Activated CD4-positive, alpha-beta T cell treated with anti-CD3 and anti-CD28 coated beads, Interleukin-2, amount 10 ng/mL, durations not matched to agents 24 days and 14 days (primary cell): ENCODE results near the gene RALGPS1. TPM values are rescaled to one million over a fixed set of nuclear protein-coding genes. Genes with fewer than 3 reads are reported as not detected.

Experiments
- DNase-seq: peaks from one replicate; pipeline ENCODE4 v3.0.0; 2022
- H3K27ac Mint-ChIP-seq: one replicate; pipeline ENCODE4 v1.8.0; 2022; ENCODE audit warnings: mild to moderate bottlenecking, mixed read lengths
- H3K27me3 Mint-ChIP-seq: one replicate; pipeline ENCODE4 v1.8.0; 2022; ENCODE audit warnings: mixed read lengths
- H3K36me3 Mint-ChIP-seq: one replicate; pipeline ENCODE4 v1.8.0; 2022; ENCODE audit warnings: low read depth, mild to moderate bottlenecking, mixed read lengths
- H3K4me1 Mint-ChIP-seq: one replicate; pipeline ENCODE4 v1.8.0; 2021; ENCODE audit warnings: mixed read lengths
- H3K4me3 Mint-ChIP-seq: one replicate; pipeline ENCODE4 v1.8.0; 2022; ENCODE audit warnings: mild to moderate bottlenecking, moderate library complexity, mixed read lengths
- H3K9me3 Mint-ChIP-seq: one replicate; pipeline ENCODE4 v1.8.0; 2021; ENCODE audit warnings: mixed read lengths
- intact Hi-C: fragments of 100-400 bp; cut with micrococcal nuclease; formaldehyde crosslinking; loops from one replicate; pipeline ENCODE4 v1.15.1; 2023
- total RNA-seq: library from RNA; stranded (reverse); gene quantifications from 2 replicates; pipeline ENCODE4 v1.2.3, GENCODE V29; 2022

RALGPS1 gene
- total RNA-seq, 1 donor from 2014 or later, result 2.0 TPM

- no peak for DNase-seq
- H3K4me3 Mint-ChIP-seq, result no peak overlapping the region
- H3K9me3 Mint-ChIP-seq, result no peaks in the 10 kb centered on the region
- H3K36me3 Mint-ChIP-seq, result no peaks in the 10 kb centered on the region
- peaks cover 18% of the 10 kb centered on the region for H3K4me1 Mint-ChIP-seq
- intact Hi-C loops, result no loop called here
- peaks cover 1% of the 10 kb centered on the region for H3K27me3 Mint-ChIP-seq
- no peak overlapping the region for H3K27ac Mint-ChIP-seq
These were observed 143.5 kb downstream of the RALGPS1 start for GRCh38 chr9:127058011-127058644.

- intact Hi-C loops, result no loop called here
- no peak overlapping the region for H3K4me3 Mint-ChIP-seq
- no peak overlapping the region for H3K27ac Mint-ChIP-seq
These were observed 144.1 kb downstream of the RALGPS1 start for GRCh38 chr9:127058645-127059021.

GRCh38 chr9:127059030-127059429, 144.4 kb downstream of the RALGPS1 start:
- peaks cover 18% of the 10 kb centered on the region for H3K4me1 Mint-ChIP-seq
- no peaks in the 10 kb centered on the region for H3K36me3 Mint-ChIP-seq
- no peak overlapping the region for H3K27ac Mint-ChIP-seq
- intact Hi-C loops, result no loop called here
- peaks cover 1% of the 10 kb centered on the region for H3K27me3 Mint-ChIP-seq
- no peaks in the 10 kb centered on the region for H3K9me3 Mint-ChIP-seq
- DNase-seq, result no peak
- H3K4me3 Mint-ChIP-seq, result no peak overlapping the region

More at GRCh38 chr9:127058645-127059021, 144.1 kb downstream of the RALGPS1 start:
- DNase-seq, result no peak
- Mint-ChIP-seq H3K4me1 (peaks cover 18% of the 10 kb centered on the region), H3K9me3 (no peaks in the 10 kb centered on the region), H3K36me3 (no peaks in the 10 kb centered on the region), H3K27me3 (peaks cover 1% of the 10 kb centered on the region)

- peaks cover 18% of the 10 kb centered on the region for H3K4me1 Mint-ChIP-seq
- DNase-seq, result no peak
- no peak overlapping the region for H3K4me3 Mint-ChIP-seq
- H3K27me3 Mint-ChIP-seq, result peaks cover 7% of the 10 kb centered on the region
- no peaks in the 10 kb centered on the region for H3K36me3 Mint-ChIP-seq
- intact Hi-C loops, result no loop called here
- H3K27ac Mint-ChIP-seq, result no peak overlapping the region
- H3K9me3 Mint-ChIP-seq, result no peaks in the 10 kb centered on the region
These were observed 145.3 kb downstream of the RALGPS1 start for GRCh38 chr9:127059765-127060361.

GRCh38 chr9:127061411-127061810, 146.8 kb downstream of the RALGPS1 start:
- intact Hi-C loops, result no loop called here
- Mint-ChIP-seq H3K9me3 (no peaks in the 10 kb centered on the region), H3K36me3 (no peaks in the 10 kb centered on the region), H3K27me3 (peaks cover 7% of the 10 kb centered on the region), H3K27ac (no peak overlapping the region), H3K4me3 (no peak overlapping the region), H3K4me1 (peaks cover 17% of the 10 kb centered on the region)
- no peak for DNase-seq

GRCh38 chr9:127064335-127064734, 149.8 kb downstream of the RALGPS1 start:
- Mint-ChIP-seq H3K4me1 (peaks cover 8% of the 10 kb centered on the region), H3K9me3 (no peaks in the 10 kb centered on the region), H3K27ac (no peak overlapping the region), H3K36me3 (no peaks in the 10 kb centered on the region), H3K4me3 (no peak overlapping the region), H3K27me3 (peaks cover 7% of the 10 kb centered on the region)
- no peak for DNase-seq
- intact Hi-C loops, result no loop called here

- no peak overlapping the region for H3K27ac Mint-ChIP-seq
- intact Hi-C loops, result no loop called here
- H3K4me1 Mint-ChIP-seq, result peaks cover 3% of the 10 kb centered on the region
- no peaks in the 10 kb centered on the region for H3K36me3 Mint-ChIP-seq
- H3K4me3 Mint-ChIP-seq, result no peak overlapping the region
- DNase-seq, result no peak
- H3K27me3 Mint-ChIP-seq, result peaks cover 7% of the 10 kb centered on the region
- H3K9me3 Mint-ChIP-seq, result no peaks in the 10 kb centered on the region
These were observed 151.0 kb downstream of the RALGPS1 start for GRCh38 chr9:127065592-127065991.

- no peak overlapping the region for H3K27ac Mint-ChIP-seq
- no peak overlapping the region for H3K4me3 Mint-ChIP-seq
- H3K9me3 Mint-ChIP-seq, result no peaks in the 10 kb centered on the region
- no peak for DNase-seq
- intact Hi-C loops, result no loop called here
- H3K4me1 Mint-ChIP-seq, result peaks cover 3% of the 10 kb centered on the region
- no peaks in the 10 kb centered on the region for H3K36me3 Mint-ChIP-seq
- H3K27me3 Mint-ChIP-seq, result peaks cover 9% of the 10 kb centered on the region
These were observed 151.7 kb downstream of the RALGPS1 start for GRCh38 chr9:127066060-127066850.

- DNase-seq, result no peak
- Mint-ChIP-seq H3K4me3 (no peak overlapping the region), H3K27ac (no peak overlapping the region), H3K4me1 (no peaks in the 10 kb centered on the region), H3K27me3 (peaks cover 9% of the 10 kb centered on the region), H3K9me3 (no peaks in the 10 kb centered on the region), H3K36me3 (no peaks in the 10 kb centered on the region)
- intact Hi-C loops, result no loop called here
These were observed 152.2 kb downstream of the RALGPS1 start for GRCh38 chr9:127066851-127067136.

- intact Hi-C loops, result no loop called here
- DNase-seq, result no peak
- Mint-ChIP-seq H3K27me3 (peaks cover 12% of the 10 kb centered on the region), H3K27ac (no peak overlapping the region), H3K4me1 (no peaks in the 10 kb centered on the region), H3K36me3 (no peaks in the 10 kb centered on the region), H3K9me3 (no peaks in the 10 kb centered on the region), H3K4me3 (no peak overlapping the region)
These were observed 153.1 kb downstream of the RALGPS1 start for GRCh38 chr9:127067603-127068220.

- no peak overlapping the region for H3K27ac Mint-ChIP-seq
- peaks cover 3% of the 10 kb centered on the region for H3K9me3 Mint-ChIP-seq
- intact Hi-C loops, result no loop called here
- peaks cover 2% of the 10 kb centered on the region for H3K4me1 Mint-ChIP-seq
- no peak for DNase-seq
- peaks cover 39% of the 10 kb centered on the region for H3K27me3 Mint-ChIP-seq
- no peak overlapping the region for H3K4me3 Mint-ChIP-seq
- no peaks in the 10 kb centered on the region for H3K36me3 Mint-ChIP-seq
These were observed 160.3 kb downstream of the RALGPS1 start for GRCh38 chr9:127074561-127075548.

GRCh38 chr9:127075624-127076372, 161.2 kb downstream of the RALGPS1 start:
- Mint-ChIP-seq H3K4me3 (no peak overlapping the region), H3K4me1 (peaks cover 2% of the 10 kb centered on the region)
- DNase-seq, result no peak

More at GRCh38 chr9:127075624-127076372, 161.2 kb downstream of the RALGPS1 start:
- H3K9me3 Mint-ChIP-seq, result peaks cover 3% of the 10 kb centered on the region
- intact Hi-C loops, result no loop called here
- H3K36me3 Mint-ChIP-seq, result no peaks in the 10 kb centered on the region
- no peak overlapping the region for H3K27ac Mint-ChIP-seq
- H3K27me3 Mint-ChIP-seq, result peaks cover 41% of the 10 kb centered on the region
